DOHH2 (cell line): Measurements from ENCODE around the gene COMMD3.

Experiments used
- H3F3A ChIP-seq: fragments of 200-600 bp; sonication (generic), shearing (Covaris generic); 2 replicates; pipeline ENCODE4 v1.6.0; 2016; ENCODE audit warnings: antibody characterized with exemption, mild to moderate bottlenecking; ENCODE audit not compliant: control insufficient read depth, insufficient read depth
- H3K27ac ChIP-seq: fragments of 200-600 bp; sonication (generic); 2 replicates; pipeline ENCODE4 v1.5.1; 2014; ENCODE audit warnings: low read depth, mild to moderate bottlenecking, low read length, moderate library complexity
- H3K27me3 ChIP-seq: fragments of 200-600 bp; sonication (generic); 2 replicates; pipeline ENCODE4 v1.6.1; 2014; ENCODE audit warnings: mild to moderate bottlenecking, low read length, mixed read lengths; ENCODE audit not compliant: control insufficient read depth
- H3K36me3 ChIP-seq: fragments of 200-600 bp; sonication (generic); 2 replicates; pipeline ENCODE4 v1.6.1; 2014; ENCODE audit warnings: mild to moderate bottlenecking, low read length, moderate library complexity, mixed read lengths; ENCODE audit not compliant: control insufficient read depth
- H3K4me1 ChIP-seq: fragments of 200-600 bp; sonication (generic); 2 replicates; pipeline ENCODE4 v1.6.1; 2014; ENCODE audit warnings: mild to moderate bottlenecking, low read length, mixed read lengths; ENCODE audit not compliant: control insufficient read depth
- H3K4me2 ChIP-seq: fragments of 200-600 bp; sonication (generic); 2 replicates; pipeline ENCODE4 v1.6.0; 2014; ENCODE audit warnings: mild to moderate bottlenecking, low read length, moderate library complexity
- H3K4me3 ChIP-seq: fragments of 200-600 bp; sonication (generic); 2 replicates; pipeline ENCODE4 v1.5.1; 2014; ENCODE audit warnings: mild to moderate bottlenecking, low read length, mixed read lengths
- H3K79me2 ChIP-seq: fragments of 200-600 bp; sonication (generic); 2 replicates; pipeline ENCODE4 v1.6.1; 2014; ENCODE audit warnings: mild to moderate bottlenecking, low read length, mixed read lengths; ENCODE audit not compliant: control insufficient read depth
- H3K9me2 ChIP-seq: fragments of 200-600 bp; sonication (generic); replicated peaks from 2 replicates; pipeline ENCODE4 v1.6.1; 2014; ENCODE audit warnings: mild to moderate bottlenecking, low read length, mixed read lengths; ENCODE audit not compliant: control insufficient read depth
- H3K9me3 ChIP-seq: fragments of 200-600 bp; sonication (generic); 2 replicates; pipeline ENCODE4 v1.6.1; 2014; ENCODE audit warnings: antibody characterized with exemption, low read length, mixed read lengths; ENCODE audit not compliant: control insufficient read depth, insufficient read depth
- H4K20me1 ChIP-seq: fragments of 200-600 bp; sonication (generic); 2 replicates; pipeline ENCODE4 v1.6.0; 2014; ENCODE audit warnings: low read depth, mild to moderate bottlenecking, antibody characterized with exemption, low read length, moderate library complexity; ENCODE audit not compliant: control insufficient read depth, insufficient read depth
- EZH2phosphoT487 ChIP-seq: fragments of 200-600 bp; sonication (generic); IDR thresholded peaks from 2 replicates; pipeline ENCODE4 v1.6.1; 2017; ENCODE audit warnings: borderline replicate concordance, mild to moderate bottlenecking, antibody characterized with exemption, low read length, moderate library complexity, mixed read lengths
- TF ChIP-seq, protein P1 (sequence below): fragments of 200-600 bp; sonication (generic); IDR thresholded peaks from one replicate; pipeline ENCODE4 v1.5.1; 2014; ENCODE audit warnings: antibody characterized with exemption, mild to moderate bottlenecking, low read depth, low read length; ENCODE audit not compliant: poor library complexity, severe bottlenecking

Gene COMMD3

DNA sequence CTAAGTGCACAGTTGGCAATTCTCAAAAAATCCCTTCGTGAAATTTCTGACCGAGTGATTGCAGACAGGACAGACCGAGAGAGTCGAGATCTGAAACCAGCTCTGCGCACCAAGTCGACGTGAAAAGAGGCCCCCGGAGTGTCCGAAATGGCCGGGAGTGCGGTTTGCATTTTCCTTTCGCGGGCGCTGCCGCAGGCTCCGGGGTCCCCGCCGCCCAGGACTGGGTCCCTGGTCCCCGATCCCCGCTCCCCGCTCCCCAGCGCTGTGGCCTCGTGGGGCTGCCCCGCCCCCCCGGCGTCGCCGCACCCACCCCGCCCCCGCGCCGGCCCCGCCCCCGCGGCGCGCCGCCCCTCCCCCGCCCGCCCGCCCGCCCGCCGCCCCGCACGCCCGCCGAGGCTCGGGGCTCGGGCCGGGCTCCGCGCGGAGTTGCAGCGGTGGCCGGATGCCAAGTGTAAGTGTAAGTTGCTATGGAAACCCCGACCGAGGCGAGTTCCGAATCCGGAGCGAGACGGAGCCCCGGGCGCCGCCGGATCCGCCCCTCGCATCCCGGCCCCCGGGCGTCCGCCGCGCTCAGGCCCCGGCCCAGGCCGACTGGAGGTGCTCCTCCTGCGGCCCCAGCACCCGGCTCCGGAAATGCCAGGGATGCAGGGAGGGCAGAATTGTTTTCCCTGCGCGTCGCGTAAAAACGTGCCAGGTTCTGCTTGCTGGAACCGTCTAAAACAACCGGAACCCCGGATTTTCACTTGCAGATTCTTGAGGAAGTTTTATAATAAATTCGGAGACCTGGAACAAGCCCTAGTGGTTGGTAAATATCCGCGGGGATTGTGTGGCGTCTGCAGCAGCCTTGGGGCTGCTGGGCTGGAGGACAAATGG is 9.3 kb downstream of the COMMD3 start:
- Histone ChIP-seq H3K4me2 (peak overlapping the region; percentile 97), H3K4me1 (peaks cover 20% of the 10 kb centered on the region), H3K9me3 (no peaks in the 10 kb centered on the region), H3K9me2 (no peaks in the 10 kb centered on the region), H3K4me3 (peak overlapping the region; percentile 77), H3K36me3 (peaks cover 4% of the 10 kb centered on the region; the same call in 1 of the 2 replicates), H3F3A (peaks cover 36% of the 10 kb centered on the region), H4K20me1 (peaks cover 13% of the 10 kb centered on the region; the same call in 1 of the 2 replicates), H3K79me2 (no peaks in the 10 kb centered on the region), H3K27ac (no peak overlapping the region), H3K27me3 (peaks cover 53% of the 10 kb centered on the region)
- TF ChIP-seq EZH2phosphoT487, result no peak
- TF ChIP-seq, protein P1, sequence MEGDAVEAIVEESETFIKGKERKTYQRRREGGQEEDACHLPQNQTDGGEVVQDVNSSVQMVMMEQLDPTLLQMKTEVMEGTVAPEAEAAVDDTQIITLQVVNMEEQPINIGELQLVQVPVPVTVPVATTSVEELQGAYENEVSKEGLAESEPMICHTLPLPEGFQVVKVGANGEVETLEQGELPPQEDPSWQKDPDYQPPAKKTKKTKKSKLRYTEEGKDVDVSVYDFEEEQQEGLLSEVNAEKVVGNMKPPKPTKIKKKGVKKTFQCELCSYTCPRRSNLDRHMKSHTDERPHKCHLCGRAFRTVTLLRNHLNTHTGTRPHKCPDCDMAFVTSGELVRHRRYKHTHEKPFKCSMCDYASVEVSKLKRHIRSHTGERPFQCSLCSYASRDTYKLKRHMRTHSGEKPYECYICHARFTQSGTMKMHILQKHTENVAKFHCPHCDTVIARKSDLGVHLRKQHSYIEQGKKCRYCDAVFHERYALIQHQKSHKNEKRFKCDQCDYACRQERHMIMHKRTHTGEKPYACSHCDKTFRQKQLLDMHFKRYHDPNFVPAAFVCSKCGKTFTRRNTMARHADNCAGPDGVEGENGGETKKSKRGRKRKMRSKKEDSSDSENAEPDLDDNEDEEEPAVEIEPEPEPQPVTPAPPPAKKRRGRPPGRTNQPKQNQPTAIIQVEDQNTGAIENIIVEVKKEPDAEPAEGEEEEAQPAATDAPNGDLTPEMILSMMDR, result no peak

- peak overlapping the region; percentile 50; the same call in 1 of the 2 replicates for H3K4me3 ChIP-seq
- peaks cover 13% of the 10 kb centered on the region; the same call in 1 of the 2 replicates for H4K20me1 ChIP-seq
- no peaks in the 10 kb centered on the region for H3K79me2 ChIP-seq
- H3K9me2 ChIP-seq, result no peaks in the 10 kb centered on the region
- no peaks in the 10 kb centered on the region for H3K9me3 ChIP-seq
- H3K4me2 ChIP-seq, result peak overlapping the region; percentile 48; the same call in 1 of the 2 replicates
- H3K36me3 ChIP-seq, result peaks cover 4% of the 10 kb centered on the region; the same call in 1 of the 2 replicates
- TF ChIP-seq EZH2phosphoT487, result no peak
- TF ChIP-seq, protein P1, result no peak
- H3K27ac ChIP-seq, result no peak overlapping the region
- peaks cover 20% of the 10 kb centered on the region for H3K4me1 ChIP-seq
- peaks cover 36% of the 10 kb centered on the region for H3F3A ChIP-seq
- H3K27me3 ChIP-seq, result peaks cover 51% of the 10 kb centered on the region
These were observed 10.0 kb downstream of the COMMD3 start for GRCh38 chr10:22326145-22326702.

DNA sequence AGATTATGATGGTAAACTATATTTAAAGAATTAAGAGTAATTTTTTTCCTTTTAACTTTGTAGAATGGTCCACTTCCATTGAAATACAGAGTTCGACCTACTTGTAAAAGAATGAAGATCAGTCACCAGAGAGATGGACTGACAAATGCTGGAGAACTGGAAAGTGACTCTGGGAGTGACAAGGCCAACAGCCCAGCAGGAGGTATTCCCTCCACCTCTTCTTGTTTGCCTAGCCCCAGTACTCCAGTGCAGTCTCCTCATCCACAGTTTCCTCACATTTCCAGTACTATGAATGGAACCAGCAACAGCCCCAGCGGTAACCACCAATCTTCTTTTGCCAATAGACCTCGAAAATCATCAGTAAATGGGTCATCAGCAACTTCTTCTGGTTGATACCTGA is 13.0 kb downstream of the COMMD3 start:
- Histone ChIP-seq H3K4me1 (peaks cover 24% of the 10 kb centered on the region), H3F3A (peaks cover 43% of the 10 kb centered on the region), H3K79me2 (no peaks in the 10 kb centered on the region), H3K9me2 (no peaks in the 10 kb centered on the region), H3K4me2 (no peak overlapping the region), H3K27ac (no peak overlapping the region), H3K27me3 (peaks cover 45% of the 10 kb centered on the region), H3K4me3 (no peak overlapping the region), H3K36me3 (peaks cover 4% of the 10 kb centered on the region; the same call in 1 of the 2 replicates), H4K20me1 (peaks cover 7% of the 10 kb centered on the region; the same call in 1 of the 2 replicates), H3K9me3 (no peaks in the 10 kb centered on the region)
- TF ChIP-seq EZH2phosphoT487, result no peak
- TF ChIP-seq, protein P1, result no peak
